GM18502 (cell line): ENCODE measurements around the gene CELF2.
A peak's percentile ranks its signal among the peaks of the same experiment; 100 is the strongest.

ENCODE experiments used
- ATAC-seq: cut with Tn5 transposase; IDR thresholded peaks from one replicate; pipeline ENCODE4 v1.9.1; 2021; ENCODE audit warnings: mild to moderate bottlenecking; ENCODE audit not compliant: unreplicated experiment, poor library complexity

The CELF2 gene

DNA sequence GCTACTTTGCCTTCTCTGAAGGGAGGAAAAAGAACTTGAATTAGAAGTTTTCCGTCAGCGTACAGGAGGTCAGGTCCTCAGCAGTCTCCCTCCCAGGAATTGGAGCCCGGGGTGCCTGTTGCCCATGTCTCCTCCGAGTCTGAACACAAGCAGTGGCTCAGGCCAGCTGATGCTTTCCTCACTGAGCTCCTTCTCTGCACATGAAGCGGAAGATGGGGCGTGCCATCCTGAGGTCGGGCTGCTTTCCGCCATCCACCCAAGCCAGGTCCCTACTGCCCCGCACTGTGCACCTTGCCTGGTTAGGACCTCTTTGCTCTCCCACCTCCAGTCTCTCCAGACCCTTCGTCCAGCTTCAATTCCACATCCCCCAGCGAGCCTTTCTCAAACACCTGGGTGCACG lies 237.5 kb downstream of the CELF2 start:
- no peak for ATAC-seq

DNA sequence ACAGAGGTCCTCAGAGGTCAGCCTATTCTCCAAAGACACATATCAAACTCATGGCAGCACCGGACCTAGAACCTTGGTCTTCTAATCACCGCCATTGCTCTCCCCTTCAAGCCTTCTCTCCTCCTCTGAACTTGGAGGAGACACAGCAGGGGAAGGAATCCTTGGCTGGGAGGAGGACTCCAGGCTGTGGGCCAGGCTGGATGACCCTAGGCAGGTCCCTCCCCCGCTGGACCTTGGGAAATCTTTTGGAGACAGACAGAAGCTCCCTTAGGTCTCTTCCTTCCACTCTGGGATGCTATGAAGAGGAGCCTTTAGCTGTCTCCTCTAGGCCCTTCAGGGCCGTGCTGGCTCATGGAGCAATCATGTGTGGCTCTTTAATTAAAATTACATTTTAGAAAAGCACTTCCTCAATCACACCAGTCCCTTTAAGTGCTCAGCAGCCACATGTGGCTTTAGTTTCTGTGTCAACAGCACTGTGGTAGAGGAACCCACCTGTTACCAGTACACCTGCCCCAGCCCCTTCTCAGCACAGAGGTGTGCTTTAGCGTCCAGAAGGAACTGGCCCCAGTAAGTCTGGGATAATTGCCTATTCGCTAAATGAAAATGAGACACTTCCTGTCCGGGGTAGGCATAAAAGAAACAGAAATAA lies 238.2 kb downstream of the CELF2 start:
- peak; percentile 45 for ATAC-seq

DNA sequence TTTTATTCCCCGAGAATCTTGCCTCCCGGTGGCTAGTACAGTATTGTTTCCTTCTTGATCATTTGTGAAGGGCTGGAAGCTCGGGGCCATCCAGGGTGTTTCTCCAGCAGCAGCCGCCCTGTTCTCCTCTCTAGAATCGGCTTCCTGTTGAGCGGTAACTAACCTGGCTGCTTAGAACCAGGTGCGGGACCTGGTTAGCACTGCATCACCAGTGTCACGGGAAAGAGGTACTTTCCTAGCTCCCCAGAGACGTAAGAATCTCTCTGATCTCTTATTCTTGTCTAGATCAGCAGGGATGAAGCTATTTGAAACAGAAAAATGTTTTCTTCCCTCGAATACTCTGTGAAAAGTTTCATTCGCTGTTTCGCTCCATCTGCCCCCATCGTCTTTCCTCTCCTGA lies 239.2 kb downstream of the CELF2 start:
- ATAC-seq, result no peak

DNA sequence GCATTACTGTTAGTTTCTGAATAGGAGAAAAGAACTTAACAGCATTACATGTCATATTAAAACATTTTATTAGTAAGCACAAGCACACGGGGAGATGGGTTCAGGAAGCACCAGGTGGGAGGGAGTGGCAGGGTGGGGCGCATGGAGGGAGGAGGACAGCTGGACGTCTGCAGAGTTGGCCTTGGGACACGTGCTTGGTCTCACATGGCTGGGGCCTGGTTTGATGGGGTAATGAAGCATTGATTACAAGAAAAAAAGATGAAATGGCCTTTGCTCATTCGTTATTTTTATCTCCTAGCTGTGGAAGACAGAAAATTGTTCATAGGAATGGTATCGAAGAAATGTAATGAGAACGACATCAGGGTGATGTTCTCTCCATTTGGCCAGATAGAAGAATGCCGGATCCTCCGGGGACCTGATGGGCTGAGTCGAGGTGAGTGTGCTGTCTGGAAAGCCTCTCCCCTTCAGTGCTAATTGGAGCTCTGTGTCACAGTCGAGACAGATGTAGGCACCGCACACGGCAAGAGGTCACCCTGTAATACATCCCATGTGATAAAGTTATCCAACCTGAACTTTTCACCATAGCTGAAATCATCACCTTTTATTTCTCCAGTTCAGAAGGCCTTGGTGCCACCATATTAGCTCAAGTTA lies 239.9 kb downstream of the CELF2 start:
- ATAC-seq, result no peak

DNA sequence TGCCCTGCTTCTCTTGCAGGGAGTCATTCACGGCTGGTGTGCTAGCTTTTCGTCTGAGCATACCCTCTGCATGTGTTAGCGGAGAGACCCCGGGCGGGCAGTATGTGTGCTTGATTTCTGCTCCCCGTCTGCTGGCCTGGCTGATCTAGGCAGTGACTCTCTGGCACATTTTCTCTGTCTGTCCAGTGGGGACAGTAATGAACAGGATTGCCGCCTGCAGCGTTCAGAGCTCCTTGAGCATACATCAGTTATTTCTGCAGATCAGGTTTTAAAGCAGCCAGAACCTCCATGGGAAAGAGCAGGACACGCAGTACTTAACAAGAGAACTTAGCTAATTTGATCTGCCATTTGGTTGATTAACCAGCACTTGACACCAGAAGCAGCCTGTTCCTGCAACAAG lies 242.5 kb downstream of the CELF2 start:
- ATAC-seq, result no peak

DNA sequence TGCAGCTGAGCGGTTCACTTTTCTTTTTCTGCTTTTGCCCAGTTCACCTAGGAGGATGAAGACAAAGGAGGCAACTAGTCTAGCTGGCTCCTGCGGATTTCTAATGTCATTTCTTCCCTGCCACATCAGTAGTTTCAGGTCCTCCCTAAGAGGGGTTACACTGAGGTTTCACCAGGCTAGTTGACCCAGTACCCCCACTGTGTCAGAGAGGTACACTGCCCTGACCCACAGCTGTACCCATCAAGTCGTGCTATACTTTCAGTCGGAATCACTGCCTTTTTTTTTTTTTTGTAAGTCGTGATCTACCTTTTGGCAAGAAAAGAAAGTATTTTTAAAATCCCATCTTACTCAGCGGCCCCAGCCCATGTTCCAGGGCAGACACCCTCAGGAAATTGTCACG lies 243.5 kb downstream of the CELF2 start:
- no peak for ATAC-seq

DNA sequence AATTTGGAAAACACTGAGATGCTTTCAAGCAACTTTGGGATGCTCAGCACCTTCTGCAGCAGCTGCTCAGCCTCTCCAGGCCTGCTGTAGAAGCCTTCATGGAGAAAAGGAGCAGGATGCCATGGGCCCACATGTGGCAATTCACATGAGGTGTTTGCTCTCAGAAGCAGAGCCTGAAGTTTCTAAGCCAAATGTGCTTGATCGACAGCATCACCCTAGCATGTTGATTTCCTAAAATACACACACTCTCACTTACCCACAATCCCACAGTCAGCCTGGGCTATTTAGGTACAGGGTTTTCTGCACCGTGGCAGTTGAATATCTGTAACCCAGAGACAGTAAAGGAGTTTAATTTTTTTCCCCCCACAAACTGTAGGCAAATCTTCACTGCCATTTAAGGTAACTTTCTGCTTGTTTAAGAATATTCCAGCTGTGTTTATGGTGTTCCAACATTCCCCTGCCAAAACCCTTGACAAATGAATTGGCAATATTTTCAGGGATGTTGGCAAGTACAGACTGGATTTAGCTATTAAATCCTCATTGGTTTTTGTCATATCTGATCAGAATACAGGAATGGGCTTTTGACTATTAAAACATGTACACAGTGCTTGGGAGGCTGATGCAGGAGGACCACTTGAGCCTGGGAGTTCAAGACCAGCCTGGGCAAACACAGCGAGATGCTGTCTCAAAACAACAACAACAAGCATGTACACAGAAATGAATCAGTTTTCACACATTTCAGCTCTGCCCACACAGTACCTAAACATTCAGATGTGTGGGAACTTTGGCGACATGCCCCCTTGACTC lies 244.2 kb downstream of the CELF2 start:
- ATAC-seq, result peak; percentile 43

DNA sequence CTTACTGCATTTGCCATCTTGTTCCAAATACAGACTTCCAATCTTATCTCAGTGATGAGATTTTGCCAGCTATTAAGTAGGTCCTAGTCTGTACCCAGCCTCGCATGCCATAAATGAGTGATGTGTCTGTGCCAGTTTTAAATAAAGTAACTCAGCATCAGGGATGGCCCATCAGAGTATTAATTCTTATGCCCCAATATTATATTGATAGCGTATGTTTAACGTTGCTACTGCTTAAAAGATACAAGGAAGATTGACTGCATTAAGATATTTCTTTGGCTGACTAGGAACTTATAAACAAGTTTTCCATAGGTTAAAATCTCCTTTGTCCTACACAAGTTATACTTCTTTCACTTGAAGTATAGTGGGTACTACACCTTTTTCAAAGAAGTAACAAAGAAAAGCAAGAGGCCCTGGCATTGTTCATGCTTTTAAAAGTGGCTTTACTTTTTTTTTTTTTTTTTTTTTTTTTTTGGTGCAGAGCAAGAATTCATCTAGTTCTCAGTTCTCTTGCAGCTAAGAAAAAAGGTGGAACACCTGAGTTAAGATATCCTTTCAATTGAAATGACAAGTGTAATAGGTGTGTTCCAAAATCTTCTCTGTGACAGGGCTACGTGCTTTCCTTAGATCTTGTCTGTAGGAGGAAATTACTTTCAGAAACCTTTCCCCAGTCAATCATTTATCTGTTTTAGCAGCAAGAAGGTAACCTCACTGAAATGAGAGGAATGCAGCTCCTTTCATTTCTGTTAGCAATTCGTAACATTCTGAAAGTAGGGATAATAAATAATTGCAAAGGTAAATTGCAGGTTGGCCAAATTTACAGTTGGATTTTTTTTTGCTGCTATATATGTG lies 245.0 kb downstream of the CELF2 start:
- ATAC-seq, result no peak

DNA sequence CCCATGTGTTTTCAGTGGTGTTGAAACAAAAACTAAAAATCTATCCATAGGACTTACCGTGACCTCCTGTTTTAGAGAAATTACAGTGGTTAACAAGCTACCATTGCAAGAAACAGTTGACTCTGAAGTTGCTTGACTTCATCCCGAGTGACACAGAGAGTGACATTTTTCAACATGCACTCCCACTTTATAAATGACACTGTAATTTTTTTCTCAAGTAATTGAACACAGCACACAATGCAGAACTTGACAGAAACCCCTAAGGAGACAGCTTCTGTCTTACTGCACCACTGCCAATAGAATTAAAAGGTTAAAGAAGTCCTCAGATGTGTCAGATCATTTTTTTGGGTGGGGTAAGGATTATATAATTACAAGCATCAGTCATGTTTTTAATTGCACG lies 246.1 kb downstream of the CELF2 start:
- no peak for ATAC-seq

DNA sequence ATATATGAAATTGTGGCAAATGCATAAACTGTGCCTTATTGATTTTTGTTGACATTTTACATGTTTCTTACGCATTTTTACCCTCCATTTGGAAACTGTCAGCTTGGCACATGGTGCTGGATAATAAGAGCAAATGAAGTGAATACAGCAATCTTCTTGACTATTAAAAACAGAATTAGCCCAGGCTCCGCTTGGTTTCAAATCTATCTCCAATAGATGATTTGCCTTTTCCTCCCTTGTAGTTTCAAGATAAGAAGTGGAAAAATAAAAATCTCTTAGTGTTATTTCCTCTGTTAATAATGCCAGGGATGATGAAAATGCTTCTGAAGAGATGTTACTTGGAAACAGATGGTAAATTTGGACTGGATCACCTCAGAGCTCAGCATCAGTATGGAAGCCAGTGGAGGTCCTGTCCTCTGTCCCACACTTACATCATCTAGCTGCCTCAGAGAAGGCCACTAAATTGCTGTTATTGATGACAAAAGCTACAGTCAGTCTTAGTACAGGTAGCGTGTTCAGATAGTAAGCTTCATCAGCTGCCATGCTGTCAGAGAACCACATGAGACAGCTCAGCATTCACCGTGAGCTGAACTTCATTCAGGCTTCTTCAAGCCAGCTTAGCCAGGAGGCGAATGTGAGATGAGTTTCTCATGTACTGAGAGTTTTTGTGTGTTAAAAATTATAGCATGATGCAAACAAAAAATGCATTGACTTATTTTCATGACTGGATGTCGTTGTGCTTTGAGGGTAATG lies 246.8 kb downstream of the CELF2 start:
- no peak for ATAC-seq

DNA sequence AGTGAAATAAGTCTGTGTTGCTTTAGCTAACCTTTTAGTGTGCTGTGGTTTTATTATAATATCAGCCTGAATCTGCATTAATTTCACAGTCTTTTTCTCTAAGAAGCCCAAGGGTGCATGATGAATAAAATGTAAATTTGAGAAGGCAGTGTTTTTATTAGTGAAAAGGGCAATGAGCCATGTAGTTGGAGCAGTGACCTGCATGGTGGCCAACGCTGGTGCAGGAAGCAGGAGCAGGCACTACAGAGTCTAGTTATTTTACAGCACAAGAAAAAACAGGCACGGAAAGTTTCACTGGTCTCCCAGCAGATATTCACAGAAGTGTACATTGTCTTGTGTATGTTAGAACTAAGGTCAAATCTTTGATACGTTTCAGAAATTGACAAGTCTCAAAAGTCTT lies 247.8 kb downstream of the CELF2 start:
- no peak for ATAC-seq

DNA sequence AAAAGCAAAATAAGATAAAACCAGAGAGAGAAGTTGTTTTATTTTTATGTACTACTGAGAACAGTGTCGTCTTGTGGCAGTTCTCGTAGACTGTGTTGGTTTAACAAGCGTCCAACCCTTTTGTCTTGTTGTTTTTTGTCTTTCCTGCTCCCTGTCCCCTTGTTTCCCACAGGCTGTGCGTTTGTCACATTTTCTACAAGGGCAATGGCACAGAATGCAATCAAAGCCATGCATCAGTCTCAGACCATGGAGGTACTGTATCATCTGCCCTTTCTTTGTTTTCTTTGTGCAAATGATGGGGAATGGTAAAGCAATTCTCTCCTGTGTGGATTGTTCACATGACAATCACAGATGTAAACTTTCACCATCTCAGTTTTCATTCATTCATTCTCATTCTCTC lies 248.8 kb downstream of the CELF2 start:
- ATAC-seq, result no peak

DNA sequence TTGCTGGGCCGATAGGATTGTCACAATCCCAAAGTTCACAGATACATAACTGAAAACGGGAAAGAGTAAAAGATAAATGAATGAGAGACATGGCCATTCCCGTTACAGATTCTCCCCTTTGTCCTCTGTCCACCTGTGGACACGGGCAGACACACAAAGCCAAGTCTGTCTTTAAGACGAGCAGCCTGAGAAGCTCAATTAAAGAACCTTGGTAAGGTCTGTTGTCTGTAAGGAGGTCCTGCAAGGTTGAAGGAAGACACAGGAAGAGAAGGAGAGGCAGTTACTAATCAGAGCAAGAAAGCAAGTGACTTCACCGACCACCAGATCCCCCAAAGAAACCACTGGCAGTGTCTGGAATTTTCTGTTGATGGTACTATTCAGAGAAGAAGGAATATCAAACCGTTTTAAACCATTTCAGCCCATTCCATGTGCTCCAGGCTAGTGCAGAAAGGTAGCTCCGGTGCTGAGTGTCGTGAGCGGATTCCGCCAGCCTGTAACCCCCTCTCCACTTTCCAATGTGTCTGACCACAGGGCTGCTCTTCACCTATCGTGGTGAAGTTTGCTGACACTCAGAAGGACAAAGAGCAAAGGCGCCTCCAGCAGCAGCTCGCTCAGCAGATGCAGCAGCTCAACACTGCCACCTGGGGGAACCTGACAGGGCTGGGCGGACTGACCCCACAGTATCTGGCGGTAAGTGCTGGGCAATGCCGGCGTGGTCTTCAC lies 252.6 kb downstream of the CELF2 start:
- no peak for ATAC-seq

DNA sequence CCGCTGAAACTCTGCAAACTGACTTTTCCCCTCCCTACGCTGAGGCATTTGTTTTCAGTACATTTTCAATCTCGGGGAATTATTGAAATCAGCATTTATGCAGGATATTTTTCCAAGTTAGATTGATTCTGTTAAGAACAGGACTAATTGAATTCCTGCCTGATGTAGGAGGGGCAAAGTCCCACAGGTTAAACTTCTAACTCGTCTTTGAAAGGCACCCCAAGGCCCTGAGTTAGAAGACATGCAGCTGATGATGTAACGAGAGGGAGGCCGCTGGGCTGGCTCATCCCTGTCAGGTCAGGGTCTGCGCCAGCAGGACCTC lies 253.1 kb downstream of the CELF2 start:
- no peak for ATAC-seq

DNA sequence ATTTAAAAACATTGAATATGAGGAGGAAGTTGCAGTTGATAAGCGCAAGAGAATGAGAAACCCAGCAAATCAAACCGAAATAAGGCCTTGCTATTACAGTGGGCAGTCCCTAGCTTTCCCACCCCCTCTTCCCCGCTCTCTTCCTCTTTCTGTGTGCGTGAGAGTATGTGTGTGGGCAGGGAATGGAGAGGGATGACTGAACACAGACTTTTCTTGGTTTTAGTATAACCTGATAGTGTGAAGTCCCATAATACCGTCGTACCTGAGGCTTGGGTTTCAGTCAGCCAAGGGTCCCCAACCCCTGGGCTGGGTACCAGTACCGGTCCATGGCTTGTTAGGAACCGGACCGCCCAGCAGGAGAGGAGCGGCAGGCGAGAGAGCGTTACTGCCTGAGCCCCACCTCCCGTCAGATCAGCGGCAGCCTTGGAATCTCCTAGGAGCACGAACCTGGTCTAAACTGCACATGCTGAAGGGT lies 255.3 kb downstream of the CELF2 start:
- peak; percentile 82 for ATAC-seq

DNA sequence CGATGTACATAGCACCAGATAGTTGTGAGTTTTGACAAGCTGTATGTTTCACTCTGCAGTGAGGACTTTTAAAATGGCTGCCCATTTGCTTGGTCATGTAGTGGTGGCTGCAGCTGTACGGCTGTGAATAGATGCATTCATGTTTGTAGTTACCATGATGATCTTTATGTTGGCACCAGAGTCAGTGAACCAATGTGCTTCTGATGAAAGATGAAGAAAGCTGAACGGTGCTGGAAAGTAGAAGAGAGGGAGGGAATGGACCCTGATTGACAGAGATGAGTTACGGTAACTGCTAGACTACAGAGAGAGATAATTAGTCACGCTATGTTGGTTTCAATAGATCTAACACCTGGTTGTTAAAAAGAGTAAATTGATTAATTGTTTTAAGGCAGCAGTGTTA lies 256.8 kb downstream of the CELF2 start:
- ATAC-seq, result no peak

DNA sequence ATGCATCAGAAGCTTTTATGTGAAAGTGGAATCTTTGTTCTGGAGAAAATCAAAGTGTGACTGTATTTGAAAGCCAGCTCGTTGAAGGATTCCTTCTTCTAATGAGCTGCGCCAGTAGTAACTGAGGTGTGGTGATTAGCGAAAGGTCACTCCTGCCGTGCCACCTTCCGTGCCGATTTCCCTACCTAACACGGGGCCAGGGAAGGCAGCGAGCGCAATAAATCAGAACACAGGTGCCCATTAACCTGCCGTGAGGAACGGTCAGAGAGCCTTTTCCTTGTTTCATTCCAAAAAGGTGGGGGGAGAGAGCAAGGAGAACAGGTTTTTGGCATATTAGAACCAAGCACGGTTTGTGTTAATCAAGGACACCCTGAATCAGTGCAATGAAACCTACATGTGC lies 258.0 kb downstream of the CELF2 start:
- ATAC-seq, result no peak

DNA sequence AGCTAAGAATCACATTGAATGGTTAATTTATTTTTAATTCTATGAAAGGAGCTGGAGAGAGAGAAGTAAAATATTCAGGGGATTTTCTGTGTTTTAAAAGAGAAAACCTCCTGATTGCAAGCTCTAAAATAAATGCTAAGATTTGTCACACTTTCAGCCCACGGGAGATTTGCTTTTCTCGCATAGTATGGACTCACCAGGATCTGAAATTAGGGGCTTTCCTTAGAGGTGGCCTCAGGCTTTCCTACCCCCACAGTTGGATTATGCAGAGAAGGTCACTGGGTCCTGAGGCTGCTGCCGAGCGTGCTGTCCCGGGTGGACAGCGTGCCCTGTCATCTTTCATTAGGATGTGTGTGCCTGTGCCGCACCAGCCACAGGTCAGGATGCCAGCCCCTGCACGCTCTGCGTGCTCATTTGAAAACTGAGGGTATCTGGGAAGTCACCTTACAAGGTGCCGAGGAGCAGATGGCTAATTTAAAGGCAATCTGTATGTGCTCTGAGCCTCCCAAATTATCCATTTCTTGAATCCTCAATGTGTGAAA lies 258.8 kb downstream of the CELF2 start:
- ATAC-seq, result no peak

DNA sequence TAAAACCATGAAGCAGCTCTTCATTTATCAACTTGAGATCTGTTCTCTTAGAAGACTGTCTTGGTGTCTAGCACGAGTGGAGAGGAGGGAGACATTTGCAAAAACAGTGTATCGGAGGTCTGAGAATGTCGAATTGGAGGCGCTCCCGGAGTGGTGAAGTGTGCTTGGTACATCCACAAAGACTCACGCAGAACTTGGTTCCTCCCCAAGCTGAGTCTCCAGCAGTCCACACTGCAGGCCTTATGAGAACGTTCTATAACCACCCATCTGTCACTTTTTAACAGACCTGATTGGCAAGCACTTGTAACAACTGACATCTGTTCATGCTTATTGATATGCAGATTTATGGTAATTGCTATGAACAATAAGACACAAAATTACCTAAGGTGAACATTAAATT lies 261.6 kb downstream of the CELF2 start:
- ATAC-seq, result no peak
